ENCODE measurements around the gene PCF11.

- TF ChIP-seq, protein P1, sequence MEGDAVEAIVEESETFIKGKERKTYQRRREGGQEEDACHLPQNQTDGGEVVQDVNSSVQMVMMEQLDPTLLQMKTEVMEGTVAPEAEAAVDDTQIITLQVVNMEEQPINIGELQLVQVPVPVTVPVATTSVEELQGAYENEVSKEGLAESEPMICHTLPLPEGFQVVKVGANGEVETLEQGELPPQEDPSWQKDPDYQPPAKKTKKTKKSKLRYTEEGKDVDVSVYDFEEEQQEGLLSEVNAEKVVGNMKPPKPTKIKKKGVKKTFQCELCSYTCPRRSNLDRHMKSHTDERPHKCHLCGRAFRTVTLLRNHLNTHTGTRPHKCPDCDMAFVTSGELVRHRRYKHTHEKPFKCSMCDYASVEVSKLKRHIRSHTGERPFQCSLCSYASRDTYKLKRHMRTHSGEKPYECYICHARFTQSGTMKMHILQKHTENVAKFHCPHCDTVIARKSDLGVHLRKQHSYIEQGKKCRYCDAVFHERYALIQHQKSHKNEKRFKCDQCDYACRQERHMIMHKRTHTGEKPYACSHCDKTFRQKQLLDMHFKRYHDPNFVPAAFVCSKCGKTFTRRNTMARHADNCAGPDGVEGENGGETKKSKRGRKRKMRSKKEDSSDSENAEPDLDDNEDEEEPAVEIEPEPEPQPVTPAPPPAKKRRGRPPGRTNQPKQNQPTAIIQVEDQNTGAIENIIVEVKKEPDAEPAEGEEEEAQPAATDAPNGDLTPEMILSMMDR (IDR thresholded peaks at IDR 0.05): no peak
- TF ChIP-seq POLR2A (IDR thresholded peaks at IDR 0.05): no peak
These were observed 63.3 kb downstream of the PCF11 start for GRCh38 chr11:83220260-83220659.

Measured in Peyer's patch (tissue), 4 donors.